Measurements from ENCODE around the gene TMEM51. TPM values are rescaled to one million over a fixed set of nuclear protein-coding genes. Genes with fewer than 3 reads are reported as not detected.
A peak's percentile ranks its signal among the peaks of the same experiment; 100 is the strongest.

The TMEM51 gene
- total and polyA plus RNA-seq, 9 of the 15 experiments (the other 6 are each of a cell fraction or from before 2014, with no cell fraction given): 0.06 to 1.4 (median 0.58) TPM

GRCh38 chr1:15259622-15260007, 106.1 kb downstream of the TMEM51 start:
- in situ Hi-C loops (cut with MboI) (loop anchor here (5.0 kb wide), 1 partner anchor 107 kb away; the partner anchor contains the start of gene TMEM51), intact Hi-C loops (cut with micrococcal nuclease) (no loop called here)
- Histone ChIP-seq H3K4me3 (no peak overlapping the region), H3K79me2 (ENCODE audit: control insufficient read depth, insufficient read depth, low read length) (no peaks in the 10 kb centered on the region), H3K9me3 (replicated peaks; ENCODE audit: control insufficient read depth, insufficient read depth, low read depth, low read length) (no peaks in the 10 kb centered on the region), H3K4me2 (ENCODE audit: insufficient read depth, low read length) (no peak overlapping the region), H3K27me3 (ENCODE audit: control insufficient read depth in 2 of 2, insufficient read depth in 2 of 2, low read length in 2 of 2) (peaks cover 4 to 27% of the 10 kb centered on the region in 2 experiments; a peak in 3 of 5 replicates), H3K36me3 (ENCODE audit: control insufficient read depth, insufficient read depth, low read length) (no peaks in the 10 kb centered on the region), H2AFZ (ENCODE audit: low read depth, low read length) (no peak overlapping the region), H3K9me1 (ENCODE audit: control insufficient read depth, insufficient read depth, low read length) (no peaks in the 10 kb centered on the region), H4K20me1 (replicated peaks; ENCODE audit: control insufficient read depth, insufficient read depth, low read length) (no peaks in the 10 kb centered on the region; the same call in 1 of the 2 replicates), H3K9ac (ENCODE audit: insufficient read depth in 1 of 2, low read depth in 2 of 2, low read length in 2 of 2) (no peak overlapping the region), H3K4me1 (replicated peaks in 1 of 2; ENCODE audit: control insufficient read depth in 2 of 2, insufficient read depth in 2 of 2, low read length in 2 of 2) (peaks cover 6 to 23% of the 10 kb centered on the region in 2 experiments; a peak in 4 of 5 replicates), H3K27ac (ENCODE audit: extremely low read depth, low read depth, low read length) (no peak overlapping the region)
- no peak for FAIRE-seq
- no peak for DNase-seq (ENCODE audit: extremely low read depth in 1 of 4, low spot score in 3 of 4)
- WGBS (ENCODE audit: insufficient coverage, low coverage, missing lambda C conversion rate): 40% methylated on average over 9 of the region's 9 CpGs
- no peak for ATAC-seq
- POLR2A ChIA-PET: interaction anchor here (0.6 kb wide), 2 partner anchors 15 to 23 kb away, joined by 3 read pairs; no protein-coding TSS in a partner anchor
- TF ChIP-seq MLX (CRISPR knock-in tag; conservative IDR thresholded peaks at IDR 0.05): no peak
- no peak for TF ChIP-seq MTF1 (CRISPR knock-in tag; IDR thresholded peaks at IDR 0.05; ENCODE audit: borderline replicate concordance)
- TF ChIP-seq EGR1 (conservative IDR thresholded peaks at IDR 0.05): no peak
- no peak for TF ChIP-seq ZNF830 (CRISPR knock-in tag; IDR thresholded peaks at IDR 0.05)
- TF ChIP-seq CHD2 (IDR thresholded peaks at IDR 0.05; ENCODE audit: low read depth, low read length): no peak
- 0 out of 2 replicates have a peak, but pooled peaks have one; percentile 31 for TF ChIP-seq ZNF740 (CRISPR knock-in tag; IDR thresholded peaks at IDR 0.05)
- no peak for TF ChIP-seq ZNF740 (tag; IDR thresholded peaks at IDR 0.05)
- no peak for TF ChIP-seq ZNF449 (CRISPR knock-in tag; IDR thresholded peaks at IDR 0.05)
- TF ChIP-seq ZBTB12 (CRISPR knock-in tag; IDR thresholded peaks at IDR 0.05): no peak
- no peak for TF ChIP-seq COPS2 (conservative IDR thresholded peaks at IDR 0.05)
- TF ChIP-seq MAZ (CRISPR knock-in tag; conservative IDR thresholded peaks at IDR 0.05 in 1 of 2, IDR thresholded peaks at IDR 0.05 in 1 of 2): no peak
- peak; percentile 4 for TF ChIP-seq RBBP5 (IDR thresholded peaks at IDR 0.05; ENCODE audit: borderline replicate concordance, insufficient read depth, low read length, poor library complexity, severe bottlenecking)
- CTCF ChIA-PET (ENCODE audit: low intra/inter-chr PET ratio): no interaction called here
- no TSS peak for BruUV-seq (replicated peaks)
